Astrocyte of the cerebellum (primary cell): Measurements from ENCODE around the gene KIAA1614.

ENCODE experiments used
- DNase-seq: peaks from one replicate; pipeline ENCODE4 v3.0.0-alpha.2; 2011; ENCODE audit warnings: low read depth
- H3K4me3 ChIP-seq: 2 replicates; pipeline ENCODE4 v1.5.1; 2011; ENCODE audit warnings: mild to moderate bottlenecking, low read depth, low read length, moderate library complexity
- CTCF ChIP-seq: IDR thresholded peaks from 2 replicates; pipeline ENCODE4 v1.5.1; 2012; ENCODE audit warnings: low read length, low read depth, moderate library complexity, mild to moderate bottlenecking; ENCODE audit errors: missing control alignments
- in situ Hi-C: cut with HindIII; loops from 2 replicates; pipeline ENCODE4 v1.10.0; 2017; ENCODE audit warnings: low sequenced_read_pairs

KIAA1614 gene

GRCh38 chr1:180928331-180929230 lies 15.9 kb downstream of the KIAA1614 start:
- no peak for DNase-seq
- H3K4me3 ChIP-seq, result no peak overlapping the region
- in situ Hi-C loops, result no loop called here
- TF ChIP-seq CTCF, result no peak

- TF ChIP-seq CTCF, result no peak
- no peak overlapping the region for H3K4me3 ChIP-seq
- in situ Hi-C loops, result no loop called here
- no peak for DNase-seq
These were observed 16.7 kb downstream of the KIAA1614 start for GRCh38 chr1:180929389-180929788.

- TF ChIP-seq CTCF, result no peak
- in situ Hi-C loops, result no loop called here
- no peak for DNase-seq
- no peak overlapping the region for H3K4me3 ChIP-seq
These were observed 18.0 kb downstream of the KIAA1614 start for GRCh38 chr1:180930687-180931086.

GRCh38 chr1:180931529-180931928 lies 18.8 kb downstream of the KIAA1614 start:
- DNase-seq, result no peak
- H3K4me3 ChIP-seq, result no peak overlapping the region
- in situ Hi-C loops, result no loop called here
- TF ChIP-seq CTCF, result no peak

GRCh38 chr1:180932378-180932777 lies 19.7 kb downstream of the KIAA1614 start:
- no peak for DNase-seq
- TF ChIP-seq CTCF, result no peak
- in situ Hi-C loops, result no loop called here
- no peak overlapping the region for H3K4me3 ChIP-seq

- no peak overlapping the region for H3K4me3 ChIP-seq
- no peak for TF ChIP-seq CTCF
- in situ Hi-C loops, result no loop called here
- no peak for DNase-seq
These were observed 20.4 kb downstream of the KIAA1614 start for GRCh38 chr1:180933141-180933540.
